Stimulated activated naive CD8-positive, alpha-beta T cell treated with anti-CD3 and anti-CD28 coated beads, Interleukin-15, Interleukin-2, amounts not matched to agents 100 U/mL and 50 U/mL, for 24 hours (primary cell): ENCODE data around the gene PI3.
"Not testable (repeated sequence)": the region's sequence is repeated elsewhere in the genome, so short reads cannot be mapped to it uniquely, and the experiment has no call there.

Source experiments
- ATAC-seq: fragments of 150-1000 bp; cut with Tn5 transposase; one replicate; pipeline ENCODE4 v1.10.0; 2021
- DNase-seq: peaks from one replicate; pipeline ENCODE4 v3.0.0; 2021

The PI3 gene

GRCh38 chr20:45174434-45175364 lies at the start of gene PI3:
Gene PI3 (plus strand): TSS chr20:45174902. CDS start chr20:45174923, 21 bp downstream.
- no peak for DNase-seq

DNA sequence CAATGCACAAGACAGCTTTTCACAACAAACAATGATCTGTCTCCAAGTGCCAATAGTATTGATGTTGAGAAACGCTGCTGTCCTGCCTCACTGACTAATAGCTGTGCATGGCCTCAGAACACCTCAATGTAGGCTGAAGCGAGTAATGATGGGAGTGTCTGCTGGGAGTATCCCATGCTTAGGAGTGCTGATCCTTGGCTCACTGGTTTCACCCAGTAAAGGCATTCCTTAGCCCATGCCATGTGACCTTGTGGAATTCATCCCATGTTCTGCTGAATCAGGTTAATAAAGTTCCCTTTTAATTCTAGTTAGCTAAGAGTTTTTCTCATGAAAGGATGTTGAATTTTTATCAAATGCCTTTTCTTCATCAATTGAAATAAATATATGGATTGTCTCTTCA lies 46.6 kb upstream of the PI3 start:
- no peak for DNase-seq

More at GRCh38 chr20:45174434-45175364, at the start of gene PI3:
- no peak for ATAC-seq

DNA sequence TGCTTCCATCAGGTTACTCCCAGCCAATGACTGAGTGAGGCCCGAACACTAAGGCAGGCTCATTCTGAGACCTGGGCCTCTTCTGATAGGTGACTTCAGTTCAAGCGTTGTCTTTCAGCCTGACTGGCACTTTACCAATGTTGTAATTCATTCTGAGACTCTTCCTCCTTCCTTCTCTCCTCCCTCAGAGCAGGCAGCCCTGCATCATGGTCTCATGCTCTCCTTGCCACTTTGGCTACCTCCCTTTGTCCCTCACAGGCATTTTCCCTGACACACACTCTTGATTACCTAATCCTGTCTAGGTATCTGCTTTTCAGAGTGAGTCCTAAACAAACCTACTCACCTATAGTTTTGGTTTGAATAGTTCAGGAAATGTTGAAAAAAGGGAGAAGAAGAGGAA lies 37.8 kb upstream of the PI3 start:
- DNase-seq, result no peak
- no peak for ATAC-seq

More for the DNA sequence above, 46.6 kb upstream of the PI3 start:
- ATAC-seq, result no peak

GRCh38 chr20:45138561-45139300 lies 36.0 kb upstream of the PI3 start:
- DNase-seq, result peak; percentile 89
- ATAC-seq, result peak; percentile 66

DNA sequence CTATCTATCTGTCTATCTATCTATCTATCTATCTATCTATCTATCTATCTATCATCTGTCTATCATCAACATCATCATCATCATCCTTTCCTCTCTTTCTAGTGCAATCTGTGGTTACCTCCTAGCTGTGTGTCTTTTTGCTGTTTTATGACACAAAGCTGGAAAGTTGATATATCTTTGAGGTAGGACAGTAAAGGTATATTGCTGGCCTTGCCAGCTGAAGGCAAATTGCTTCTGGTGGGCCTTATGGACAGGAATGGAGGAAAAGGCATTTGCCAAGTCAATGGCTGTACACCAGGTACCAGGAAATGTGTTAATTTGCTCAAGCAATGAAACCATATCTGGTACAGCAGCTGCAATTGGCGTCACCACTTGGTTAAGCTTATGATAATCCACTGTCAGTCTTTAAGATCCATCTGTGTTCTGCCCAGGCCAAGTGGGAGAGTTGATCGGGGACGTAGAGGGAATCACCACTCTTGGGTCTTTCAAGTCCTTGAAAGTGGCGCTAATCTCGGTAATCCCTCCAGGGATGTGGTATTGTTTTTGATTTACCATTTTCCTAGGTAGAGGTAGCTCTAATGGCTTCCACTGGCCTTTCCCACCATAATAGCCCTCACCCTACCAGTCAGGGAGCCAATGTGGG lies 34.8 kb upstream of the PI3 start:
- ATAC-seq, DNase-seq: not testable (repeated sequence)

DNA sequence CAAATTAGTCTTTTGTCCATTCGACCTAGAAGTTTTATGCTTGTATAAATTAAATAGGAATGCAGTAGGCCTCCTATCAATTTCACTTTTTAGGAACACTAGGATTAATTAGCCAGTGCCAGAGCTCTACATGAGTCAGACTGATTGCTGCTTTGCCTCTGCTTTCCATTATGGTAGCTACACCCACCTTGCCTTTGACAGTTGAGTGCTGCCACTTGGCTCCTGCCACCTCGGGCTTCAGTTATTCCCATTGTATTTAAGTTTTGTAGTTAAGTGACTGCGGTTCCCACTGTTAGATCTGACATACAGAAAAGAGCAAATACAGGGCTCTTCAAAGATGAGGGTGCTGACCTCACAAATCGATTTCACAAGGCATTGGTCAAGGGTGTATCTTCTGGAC lies 33.9 kb upstream of the PI3 start:
- DNase-seq, result no peak
- no peak for ATAC-seq

GRCh38 chr20:45149062-45149461 lies 25.6 kb upstream of the PI3 start:
- no peak for ATAC-seq
- no peak for DNase-seq

DNA sequence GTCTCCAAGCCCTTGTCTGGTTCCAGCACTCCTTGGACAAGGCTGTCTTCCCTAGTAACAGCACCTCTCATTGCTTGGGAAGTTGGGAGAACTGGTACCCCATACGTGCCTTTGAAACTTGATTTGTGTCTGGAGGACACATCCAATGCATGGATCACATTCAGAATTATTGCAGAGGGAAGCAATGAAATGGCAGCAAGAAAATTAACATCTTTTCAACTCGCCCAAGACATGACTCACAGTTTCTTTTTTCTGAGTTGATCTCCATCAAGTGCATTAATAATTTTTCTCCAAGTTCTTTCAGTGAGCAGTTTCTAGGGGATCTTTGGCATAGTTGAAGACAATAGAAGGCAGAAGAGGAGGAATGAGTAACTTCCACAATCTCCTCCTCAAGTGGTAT lies 22.3 kb upstream of the PI3 start:
- no peak for DNase-seq
- ATAC-seq, result no peak

DNA sequence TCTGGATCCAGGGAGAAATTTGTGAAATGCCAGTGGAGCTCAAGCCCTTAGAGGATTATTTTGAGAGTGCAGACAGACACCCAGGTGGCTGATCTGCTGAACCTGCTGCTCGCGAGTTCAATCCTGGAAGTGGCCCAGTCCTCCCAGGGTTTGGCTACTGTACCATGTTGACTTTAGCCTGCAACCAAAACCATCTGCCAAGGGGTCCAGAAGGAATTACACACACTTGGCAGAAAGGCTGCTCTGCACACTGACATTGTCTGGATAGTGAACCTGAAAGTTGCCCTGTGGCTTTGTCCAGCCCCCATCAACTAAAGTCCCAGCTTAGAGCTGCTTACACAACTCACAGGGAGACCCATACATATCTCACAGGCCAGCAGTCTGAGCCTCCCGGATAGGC lies 21.6 kb upstream of the PI3 start:
- ATAC-seq, result no peak
- no peak for DNase-seq

GRCh38 chr20:45153752-45154151 lies 20.9 kb upstream of the PI3 start:
- DNase-seq (no peak), ATAC-seq (no peak)

- ATAC-seq (no peak), DNase-seq (no peak)
Measured at GRCh38 chr20:45154183-45154582, 20.5 kb upstream of the PI3 start.

- ATAC-seq, DNase-seq: not testable (repeated sequence)
Measured at GRCh38 chr20:45154794-45155193, 19.9 kb upstream of the PI3 start.

DNA sequence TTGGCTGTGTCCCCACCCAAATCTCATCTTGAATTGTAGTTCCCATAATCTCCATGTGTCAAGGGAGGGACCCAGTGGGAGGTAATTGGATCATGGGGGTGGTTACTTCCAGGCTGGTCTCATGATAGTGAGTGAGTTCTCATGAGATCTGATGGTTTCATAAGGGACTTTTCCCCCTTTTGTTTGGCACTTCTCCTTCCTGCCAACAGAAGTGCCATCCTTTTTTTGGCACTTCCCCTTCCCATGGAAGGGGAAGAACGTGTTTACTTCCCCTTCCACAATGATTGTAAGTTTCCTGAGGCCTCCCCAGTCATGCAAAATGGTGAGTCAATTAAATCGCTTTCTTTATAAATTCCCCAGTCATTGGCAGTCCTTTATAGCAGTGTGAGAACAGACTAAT lies 18.0 kb upstream of the PI3 start:
- ATAC-seq (no peak), DNase-seq (no peak)

DNA sequence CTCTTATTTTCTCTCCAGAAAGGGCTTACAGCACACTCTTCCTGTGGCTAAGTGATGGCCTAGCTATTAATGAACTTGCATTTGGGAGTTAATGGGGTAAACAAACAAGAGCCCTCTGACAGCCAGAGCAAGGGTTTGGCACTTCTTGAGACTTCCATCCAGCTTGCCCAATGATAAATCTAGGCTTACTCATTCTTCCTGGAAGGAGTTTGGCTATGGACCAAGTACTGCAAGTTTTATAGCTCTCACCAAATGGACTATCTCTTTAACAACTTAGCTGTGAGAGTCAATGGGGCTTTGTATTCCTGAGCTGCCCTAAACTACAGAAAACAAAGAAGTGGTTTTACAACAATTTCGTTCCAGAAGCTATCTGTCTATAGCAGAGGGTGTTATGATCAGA lies 16.7 kb upstream of the PI3 start:
- no peak for ATAC-seq
- DNase-seq, result no peak

DNA sequence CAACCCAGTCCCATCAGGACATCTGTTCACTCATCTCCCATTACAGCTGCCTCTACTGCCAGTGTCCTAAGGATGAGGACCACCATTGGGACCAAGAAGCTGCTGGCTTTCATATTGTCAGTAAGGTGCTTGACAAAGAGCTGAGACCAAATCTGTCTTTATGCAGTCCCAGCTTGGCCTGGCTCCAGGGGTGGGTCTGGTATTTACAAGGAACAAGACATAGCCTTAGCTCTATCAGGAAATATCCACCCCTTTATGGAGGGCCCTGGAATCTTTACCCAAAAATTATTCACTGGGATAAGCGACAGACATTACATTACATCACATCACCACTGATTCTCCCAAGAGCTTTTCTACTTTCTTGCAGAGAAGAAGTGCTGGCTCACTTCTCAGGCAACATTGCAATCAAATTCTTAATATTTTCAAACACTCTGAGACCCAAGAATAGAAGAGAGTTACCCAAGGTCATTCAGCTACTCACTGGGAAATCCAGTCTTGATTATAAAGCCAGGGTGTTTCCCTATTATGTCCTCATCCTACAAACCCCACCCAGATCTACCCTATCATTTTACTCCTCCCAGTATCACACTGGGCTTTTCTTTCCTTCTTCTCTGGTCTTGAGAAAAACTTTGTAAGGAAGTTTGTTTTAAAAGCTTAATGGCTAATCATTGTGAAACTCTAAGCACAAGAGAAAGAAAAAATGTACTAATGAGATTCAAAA lies 11.5 kb upstream of the PI3 start:
- no peak for DNase-seq
- ATAC-seq, result no peak

DNA sequence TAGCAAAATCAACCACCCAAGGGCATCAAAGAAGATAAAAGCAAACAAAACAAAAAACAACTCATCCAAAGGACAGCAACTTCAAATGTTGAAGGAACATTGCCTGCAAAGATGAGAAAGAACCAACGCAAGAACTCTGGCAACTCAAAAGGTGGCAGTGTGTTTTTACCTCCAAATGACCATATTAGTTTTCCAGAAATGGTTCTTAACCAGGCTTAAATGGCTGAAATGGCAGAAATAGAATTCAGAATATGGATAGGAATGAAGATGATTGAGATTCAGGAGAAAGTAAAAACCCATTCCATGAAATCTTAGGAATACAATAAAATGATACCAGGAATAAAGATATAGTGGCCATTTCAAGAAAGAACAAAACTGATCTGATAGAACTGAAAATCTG lies 9.8 kb upstream of the PI3 start:
- no peak for ATAC-seq
- DNase-seq, result no peak

DNA sequence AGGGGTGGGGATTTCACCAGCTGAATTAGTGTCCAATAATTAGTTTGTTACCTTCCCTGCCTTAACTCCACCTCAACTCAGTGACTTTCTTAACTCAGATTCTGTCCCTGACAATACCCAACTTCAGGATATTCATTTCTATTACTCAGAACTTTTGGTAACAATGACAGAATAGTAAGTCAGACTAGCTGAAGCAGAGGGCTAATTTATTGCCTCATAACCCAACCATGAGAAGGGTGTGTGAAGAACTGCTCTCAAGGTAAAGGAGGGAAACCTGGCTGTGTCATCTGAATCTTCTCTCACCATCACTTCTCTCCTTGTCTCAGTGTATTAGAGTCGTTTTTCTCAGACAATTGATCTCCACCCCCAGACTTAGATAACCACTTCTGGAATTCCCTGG lies 1.2 kb upstream of the PI3 start:
- no peak for ATAC-seq
- no peak for DNase-seq

GRCh38 chr20:45176526-45177267 lies 2.0 kb downstream of the PI3 start:
- ATAC-seq, result no peak
- no peak for DNase-seq

DNA sequence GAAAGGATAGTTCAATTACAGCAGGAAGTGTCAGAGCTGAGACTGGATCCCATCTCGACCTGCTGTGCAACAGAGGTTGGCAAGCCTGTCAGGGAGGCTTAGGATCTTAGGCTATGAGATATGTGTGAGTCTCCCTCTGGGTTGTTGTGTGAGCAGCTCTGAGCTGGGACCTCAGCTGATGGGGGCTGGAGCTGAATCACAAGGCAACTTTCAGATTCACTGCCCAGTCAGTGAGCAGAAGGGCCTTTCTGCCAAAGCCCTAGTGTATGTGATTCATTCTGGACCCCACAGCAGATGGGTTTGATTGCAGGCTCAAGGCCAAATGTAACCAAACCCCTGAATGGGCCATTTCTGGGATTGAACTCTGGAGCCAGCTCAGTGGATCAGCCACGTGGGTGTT lies 4.5 kb downstream of the PI3 start:
- no peak for DNase-seq
- ATAC-seq, result no peak

DNA sequence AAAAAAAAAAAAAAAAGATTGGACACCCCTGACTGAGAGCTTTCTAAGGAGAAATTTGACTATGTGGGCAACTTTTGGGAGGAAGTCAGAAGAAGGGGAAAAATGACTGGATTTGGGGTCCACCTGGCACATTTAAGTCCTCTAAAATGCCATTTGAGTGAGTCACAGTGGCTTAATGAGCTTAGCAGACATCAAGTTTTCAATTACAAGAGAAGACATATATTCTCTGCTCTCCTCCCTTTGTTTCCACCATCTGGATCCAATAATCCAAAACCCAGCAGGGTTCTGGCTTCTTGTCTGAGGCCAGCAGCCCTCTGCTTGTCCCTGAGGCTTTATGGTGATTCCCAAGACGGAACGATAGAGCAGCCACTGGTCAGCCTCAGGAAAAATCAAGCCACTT lies 6.9 kb downstream of the PI3 start:
- no peak for DNase-seq
- no peak for ATAC-seq

DNA sequence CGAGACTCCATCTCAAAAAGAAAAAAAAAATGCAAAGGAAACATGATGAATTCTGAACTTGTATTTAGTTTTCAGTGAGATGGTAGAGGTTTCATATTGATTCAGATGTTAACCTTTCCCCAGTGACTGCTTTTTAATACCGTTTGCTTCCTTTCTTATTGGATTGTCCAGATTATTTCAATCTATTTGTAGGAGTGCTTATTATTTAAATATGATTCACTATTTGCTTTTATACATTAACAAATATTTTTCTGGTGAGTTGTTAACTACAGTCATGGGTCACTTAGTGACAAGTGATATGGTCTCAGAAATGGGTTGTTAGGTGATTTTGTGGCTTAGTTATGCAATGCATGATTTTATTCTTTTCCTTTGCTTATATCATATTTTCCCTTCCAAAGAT lies 8.4 kb downstream of the PI3 start:
- no peak for DNase-seq
- ATAC-seq, result no peak

- no peak for ATAC-seq
- no peak for DNase-seq
Measured at GRCh38 chr20:45187693-45188092, 13.0 kb downstream of the PI3 start.
